ENCODE results near the gene MRM2. TPM values are rescaled to one million over a fixed set of nuclear protein-coding genes. Genes with fewer than 3 reads are reported as not detected.

MRM2 gene
- total and polyA plus RNA-seq, 10 of the 15 experiments (the other 5 are each of a cell fraction or from before 2014, with no cell fraction given): 43.2 to 128 (median 71.4) TPM

GRCh38 chr7:2232766-2233520, 9.1 kb downstream of the MRM2 start, which contains the start of gene MAD1L1 (continued):
- TF ChIP-seq ELK1 (IDR thresholded peaks at IDR 0.05; ENCODE audit: low read depth, low read length): no peak

DNA sequence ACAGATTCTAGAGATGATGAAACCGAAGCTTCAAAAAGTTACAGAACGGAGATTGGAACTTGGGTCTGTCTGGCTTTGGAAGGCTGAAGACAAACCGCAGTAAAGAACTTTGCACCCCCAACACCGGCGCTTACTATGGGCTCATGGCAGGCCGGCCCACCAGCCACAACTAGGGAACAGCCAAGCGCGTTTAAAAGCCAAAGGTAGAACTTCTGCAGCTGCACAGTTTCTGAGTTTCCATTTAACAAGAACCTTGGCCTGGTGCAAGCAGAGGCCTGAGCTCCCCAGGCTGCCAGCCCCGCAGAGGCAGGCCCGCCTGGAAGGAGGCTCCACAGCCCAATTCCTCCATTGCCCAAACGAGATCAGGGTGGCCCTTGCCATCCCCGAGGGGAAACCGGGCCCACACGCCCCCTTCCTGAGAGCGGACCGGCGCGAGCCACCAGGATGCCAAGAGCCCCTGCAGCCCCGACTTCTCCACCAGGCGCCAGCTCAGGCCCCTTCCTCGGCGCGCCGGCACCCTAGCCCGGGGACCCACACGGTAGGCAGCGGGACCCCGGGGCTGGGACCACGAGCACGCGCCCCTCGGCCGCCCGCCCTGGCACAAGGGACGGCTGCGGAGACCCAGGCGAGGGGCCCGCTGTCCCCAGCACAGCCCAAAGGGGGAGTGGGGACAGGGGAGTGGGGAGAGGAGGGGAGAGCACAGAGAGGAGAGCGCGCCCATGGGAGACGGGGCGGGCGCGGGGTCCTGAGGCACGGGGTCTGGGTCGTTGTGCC, 9.8 kb downstream of the MRM2 start:
- BruUV-seq (replicated peaks): no TSS peak
- peak overlapping the region; percentile 65 for H3K4me2 ChIP-seq (ENCODE audit: control insufficient read depth, insufficient read depth)
- ChIA-PET CTCF (interaction anchor here (0.6 to 1.9 kb wide), 5 partner anchors 9 to 124 kb away, joined by 3 to 13 read pairs (median 4); no protein-coding TSS in a partner anchor), POLR2A (interaction anchor here (0.7 to 2.9 kb wide), 4 partner anchors 9 to 705 kb away, joined by 3 to 10 read pairs (median 5); partner anchors contain the start of genes MRM2 and NUDT1), RAD21 (ENCODE audit: unreplicated experiment) (interaction anchor here (0.8 to 1.5 kb wide), 8 partner anchors 10 to 653 kb away, joined by 3 to 6 read pairs (median 3); partner anchors contain the start of genes MRM2 and NUDT1), SMC1A (ENCODE audit: uncharacterized antibody, unreplicated experiment) (interaction anchor here (1.4 to 2.9 kb wide), 2 partner anchors 68 to 116 kb away, joined by 4 to 9 read pairs; no protein-coding TSS in a partner anchor)
- no peak for FAIRE-seq
- H4K20me1 ChIP-seq (ENCODE audit: control insufficient read depth, insufficient read depth): no peaks in the 10 kb centered on the region
- H3K27ac ChIP-seq (ENCODE audit: control insufficient read depth, insufficient read depth): peak overlapping the region; percentile 86
- H2AFZ ChIP-seq (ENCODE audit: control insufficient read depth, low read depth, low read length): peak overlapping the region; percentile 52
- peak overlapping the region; percentile 86 for H3K4me3 ChIP-seq
- no peaks in the 10 kb centered on the region for H3K9me3 ChIP-seq (replicated peaks; ENCODE audit: control insufficient read depth, insufficient read depth, low read length)
- peaks cover 6% of the 10 kb centered on the region; the same call in 1 of the 2 replicates for H3K4me1 ChIP-seq (ENCODE audit: control insufficient read depth, insufficient read depth, low read length)
- peak; percentile 50 for ATAC-seq
- H3K27me3 ChIP-seq (replicated peaks in 1 of 2; ENCODE audit: control insufficient read depth in 2 of 2, insufficient read depth in 2 of 2, low read length in 1 of 2): no peaks in the 10 kb centered on the region
- peak overlapping the region; percentile 79 for H3K9ac ChIP-seq (ENCODE audit: control insufficient read depth, insufficient read depth, low read length)
- H3K36me3 ChIP-seq (ENCODE audit: control insufficient read depth in 2 of 2, insufficient read depth in 2 of 2, low read length in 1 of 2): peaks cover 7 to 11% of the 10 kb centered on the region in 2 experiments
- H3K79me2 ChIP-seq (ENCODE audit: control insufficient read depth, insufficient read depth, low read length): peaks cover 46% of the 10 kb centered on the region
- 2% methylated on average over 36 of the region's 46 CpGs for WGBS (ENCODE audit: insufficient coverage, insufficient replicate concordance, low lambda C conversion rate, missing lambda C conversion rate)
- no peak for DNase-seq (ENCODE audit: low read depth, low spot score)
- in situ Hi-C loops (cut with MboI) (no loop called here), intact Hi-C loops (cut with micrococcal nuclease; ENCODE audit: unreplicated experiment) (no loop called here)
- no peak for TF ChIP-seq USF1 (IDR thresholded peaks at IDR 0.05; ENCODE audit: borderline replicate concordance, extremely low read length, insufficient read depth, low read depth, low read length)
- no peak for TF ChIP-seq MEF2B (IDR thresholded peaks at IDR 0.05; ENCODE audit: partially characterized antibody, poor library complexity, severe bottlenecking)
- 0 out of 2 replicates have a peak, but pooled peaks have one; percentile 19 for TF ChIP-seq NBN (IDR thresholded peaks at IDR 0.05)
- TF ChIP-seq, protein P1, sequence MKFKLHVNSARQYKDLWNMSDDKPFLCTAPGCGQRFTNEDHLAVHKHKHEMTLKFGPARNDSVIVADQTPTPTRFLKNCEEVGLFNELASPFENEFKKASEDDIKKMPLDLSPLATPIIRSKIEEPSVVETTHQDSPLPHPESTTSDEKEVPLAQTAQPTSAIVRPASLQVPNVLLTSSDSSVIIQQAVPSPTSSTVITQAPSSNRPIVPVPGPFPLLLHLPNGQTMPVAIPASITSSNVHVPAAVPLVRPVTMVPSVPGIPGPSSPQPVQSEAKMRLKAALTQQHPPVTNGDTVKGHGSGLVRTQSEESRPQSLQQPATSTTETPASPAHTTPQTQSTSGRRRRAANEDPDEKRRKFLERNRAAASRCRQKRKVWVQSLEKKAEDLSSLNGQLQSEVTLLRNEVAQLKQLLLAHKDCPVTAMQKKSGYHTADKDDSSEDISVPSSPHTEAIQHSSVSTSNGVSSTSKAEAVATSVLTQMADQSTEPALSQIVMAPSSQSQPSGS (IDR thresholded peaks at IDR 0.05; ENCODE audit: low read length): no peak
- TF ChIP-seq NR2C1 (IDR thresholded peaks at IDR 0.05): no peak
- TF ChIP-seq TAF1 (IDR thresholded peaks at IDR 0.05; ENCODE audit: borderline replicate concordance, low read depth, low read length): 0 out of 2 replicates have a peak, but pooled peaks have one; percentile 16
- no peak for TF ChIP-seq ZNF274 (IDR thresholded peaks at IDR 0.05; ENCODE audit: insufficient read depth, insufficient read length)
- TF ChIP-seq RBBP5 (conservative IDR thresholded peaks at IDR 0.05): no peak
- no peak for TF ChIP-seq POU2F2 (IDR thresholded peaks at IDR 0.05; ENCODE audit: borderline replicate concordance, low read depth, low read length)
- TF ChIP-seq KLF5 (IDR thresholded peaks at IDR 0.05; ENCODE audit: partially characterized antibody): no peak
- TF ChIP-seq BHLHE40 (IDR thresholded peaks at IDR 0.05; ENCODE audit: borderline replicate concordance in 1 of 2, low read depth in 2 of 2, low read length in 1 of 2): no peak
- TF ChIP-seq, protein P2, sequence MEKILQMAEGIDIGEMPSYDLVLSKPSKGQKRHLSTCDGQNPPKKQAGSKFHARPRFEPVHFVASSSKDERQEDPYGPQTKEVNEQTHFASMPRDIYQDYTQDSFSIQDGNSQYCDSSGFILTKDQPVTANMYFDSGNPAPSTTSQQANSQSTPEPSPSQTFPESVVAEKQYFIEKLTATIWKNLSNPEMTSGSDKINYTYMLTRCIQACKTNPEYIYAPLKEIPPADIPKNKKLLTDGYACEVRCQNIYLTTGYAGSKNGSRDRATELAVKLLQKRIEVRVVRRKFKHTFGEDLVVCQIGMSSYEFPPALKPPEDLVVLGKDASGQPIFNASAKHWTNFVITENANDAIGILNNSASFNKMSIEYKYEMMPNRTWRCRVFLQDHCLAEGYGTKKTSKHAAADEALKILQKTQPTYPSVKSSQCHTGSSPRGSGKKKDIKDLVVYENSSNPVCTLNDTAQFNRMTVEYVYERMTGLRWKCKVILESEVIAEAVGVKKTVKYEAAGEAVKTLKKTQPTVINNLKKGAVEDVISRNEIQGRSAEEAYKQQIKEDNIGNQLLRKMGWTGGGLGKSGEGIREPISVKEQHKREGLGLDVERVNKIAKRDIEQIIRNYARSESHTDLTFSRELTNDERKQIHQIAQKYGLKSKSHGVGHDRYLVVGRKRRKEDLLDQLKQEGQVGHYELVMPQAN (conservative IDR thresholded peaks at IDR 0.05): 0 out of 2 replicates have a peak, but pooled peaks have one; percentile 27
- no peak for TF ChIP-seq KAT2A (conservative IDR thresholded peaks at IDR 0.05; ENCODE audit: control insufficient read depth, low read depth, low read length)
